Measurements from ENCODE around the gene ETF1.

ETF1 gene

GRCh38 chr5:138553437-138554095 lies 10.5 kb upstream of the ETF1 start:
- H3K9me3 ChIP-seq (ENCODE audit: insufficient read depth, low read depth, low read length) = no peaks in the 10 kb centered on the region
- no peaks in the 10 kb centered on the region for H3K9me2 ChIP-seq (replicated peaks; ENCODE audit: low read depth, low read length)
- H3K4me3 ChIP-seq (ENCODE audit: low read length, poor library complexity, severe bottlenecking) = no peak overlapping the region
- TF ChIP-seq EZH2phosphoT487 (IDR thresholded peaks at IDR 0.05; ENCODE audit: borderline replicate concordance) = no peak
- no peak for TF ChIP-seq CTCF (conservative IDR thresholded peaks at IDR 0.05; ENCODE audit: low read length)
- H3K36me3 ChIP-seq (ENCODE audit: insufficient read depth, low read length) = peaks cover 52% of the 10 kb centered on the region; the same call in 1 of the 2 replicates
- H3K4me2 ChIP-seq (ENCODE audit: low read depth, low read length, poor library complexity, severe bottlenecking) = no peak overlapping the region
- H3K4me1 ChIP-seq (ENCODE audit: insufficient read depth, low read length, poor library complexity, severe bottlenecking) = no peaks in the 10 kb centered on the region
- H3K27me3 ChIP-seq (ENCODE audit: insufficient read depth, low read length, poor library complexity, severe bottlenecking) = no peaks in the 10 kb centered on the region
- H3F3A ChIP-seq (ENCODE audit: low read depth) = peaks cover 24% of the 10 kb centered on the region
- peaks cover 8% of the 10 kb centered on the region for H4K20me1 ChIP-seq (ENCODE audit: insufficient read depth, low read length, poor library complexity, severe bottlenecking)
- H3K79me2 ChIP-seq (ENCODE audit: insufficient read depth, low read length) = no peaks in the 10 kb centered on the region
- no peak overlapping the region for H3K9ac ChIP-seq (ENCODE audit: low read depth, low read length, poor library complexity, severe bottlenecking)
- H2AFZ ChIP-seq (ENCODE audit: low read length) = no peak overlapping the region

- no peaks in the 10 kb centered on the region for H3K27me3 ChIP-seq (ENCODE audit: insufficient read depth, low read length, poor library complexity, severe bottlenecking)
- TF ChIP-seq EZH2phosphoT487 (IDR thresholded peaks at IDR 0.05; ENCODE audit: borderline replicate concordance) (no peak), CTCF (conservative IDR thresholded peaks at IDR 0.05; ENCODE audit: low read length) (no peak)
- no peaks in the 10 kb centered on the region for H3K9me3 ChIP-seq (ENCODE audit: insufficient read depth, low read depth, low read length)
- H3K79me2 ChIP-seq (ENCODE audit: insufficient read depth, low read length) = no peaks in the 10 kb centered on the region
- H3K36me3 ChIP-seq (ENCODE audit: insufficient read depth, low read length) = peaks cover 43% of the 10 kb centered on the region; the same call in 1 of the 2 replicates
- H3K9me2 ChIP-seq (replicated peaks; ENCODE audit: low read depth, low read length) = no peaks in the 10 kb centered on the region
- H3K4me3 ChIP-seq (ENCODE audit: low read length, poor library complexity, severe bottlenecking) = no peak overlapping the region
- no peaks in the 10 kb centered on the region for H3K4me1 ChIP-seq (ENCODE audit: insufficient read depth, low read length, poor library complexity, severe bottlenecking)
- H2AFZ ChIP-seq (ENCODE audit: low read length) = no peak overlapping the region
- H3K9ac ChIP-seq (ENCODE audit: low read depth, low read length, poor library complexity, severe bottlenecking) = no peak overlapping the region
- peaks cover 9% of the 10 kb centered on the region for H4K20me1 ChIP-seq (ENCODE audit: insufficient read depth, low read length, poor library complexity, severe bottlenecking)
- peaks cover 24% of the 10 kb centered on the region for H3F3A ChIP-seq (ENCODE audit: low read depth)
- no peak overlapping the region for H3K4me2 ChIP-seq (ENCODE audit: low read depth, low read length, poor library complexity, severe bottlenecking)
Measured at GRCh38 chr5:138552657-138553056, 9.6 kb upstream of the ETF1 start.

GRCh38 chr5:138549414-138549813 lies 6.4 kb upstream of the ETF1 start:
- TF ChIP-seq CTCF (conservative IDR thresholded peaks at IDR 0.05; ENCODE audit: low read length) (no peak), EZH2phosphoT487 (IDR thresholded peaks at IDR 0.05; ENCODE audit: borderline replicate concordance) (no peak)

More at GRCh38 chr5:138549414-138549813, 6.4 kb upstream of the ETF1 start:
- H3K9ac ChIP-seq (ENCODE audit: low read depth, low read length, poor library complexity, severe bottlenecking) = no peak overlapping the region
- H3K4me1 ChIP-seq (ENCODE audit: insufficient read depth, low read length, poor library complexity, severe bottlenecking) = peaks cover 7% of the 10 kb centered on the region
- H3K4me3 ChIP-seq (ENCODE audit: low read length, poor library complexity, severe bottlenecking) = no peak overlapping the region
- no peaks in the 10 kb centered on the region for H3K9me3 ChIP-seq (ENCODE audit: insufficient read depth, low read depth, low read length)
- no peak overlapping the region for H2AFZ ChIP-seq (ENCODE audit: low read length)
- no peaks in the 10 kb centered on the region for H3K27me3 ChIP-seq (ENCODE audit: insufficient read depth, low read length, poor library complexity, severe bottlenecking)
- no peaks in the 10 kb centered on the region for H3K9me2 ChIP-seq (replicated peaks; ENCODE audit: low read depth, low read length)
- no peak overlapping the region for H3K4me2 ChIP-seq (ENCODE audit: low read depth, low read length, poor library complexity, severe bottlenecking)
- H3K36me3 ChIP-seq (ENCODE audit: insufficient read depth, low read length) = peaks cover 11% of the 10 kb centered on the region; the same call in 1 of the 2 replicates
- peaks cover 22% of the 10 kb centered on the region for H3K79me2 ChIP-seq (ENCODE audit: insufficient read depth, low read length)
- H3F3A ChIP-seq (ENCODE audit: low read depth) = peaks cover 9% of the 10 kb centered on the region
- peaks cover 5% of the 10 kb centered on the region for H4K20me1 ChIP-seq (ENCODE audit: insufficient read depth, low read length, poor library complexity, severe bottlenecking)
